ENCODE measurements around the gene C10orf143.
"Not testable (repeated sequence)": the region's sequence is repeated elsewhere in the genome, so short reads cannot be mapped to it uniquely, and the experiment has no call there.

Gene C10orf143

DNA sequence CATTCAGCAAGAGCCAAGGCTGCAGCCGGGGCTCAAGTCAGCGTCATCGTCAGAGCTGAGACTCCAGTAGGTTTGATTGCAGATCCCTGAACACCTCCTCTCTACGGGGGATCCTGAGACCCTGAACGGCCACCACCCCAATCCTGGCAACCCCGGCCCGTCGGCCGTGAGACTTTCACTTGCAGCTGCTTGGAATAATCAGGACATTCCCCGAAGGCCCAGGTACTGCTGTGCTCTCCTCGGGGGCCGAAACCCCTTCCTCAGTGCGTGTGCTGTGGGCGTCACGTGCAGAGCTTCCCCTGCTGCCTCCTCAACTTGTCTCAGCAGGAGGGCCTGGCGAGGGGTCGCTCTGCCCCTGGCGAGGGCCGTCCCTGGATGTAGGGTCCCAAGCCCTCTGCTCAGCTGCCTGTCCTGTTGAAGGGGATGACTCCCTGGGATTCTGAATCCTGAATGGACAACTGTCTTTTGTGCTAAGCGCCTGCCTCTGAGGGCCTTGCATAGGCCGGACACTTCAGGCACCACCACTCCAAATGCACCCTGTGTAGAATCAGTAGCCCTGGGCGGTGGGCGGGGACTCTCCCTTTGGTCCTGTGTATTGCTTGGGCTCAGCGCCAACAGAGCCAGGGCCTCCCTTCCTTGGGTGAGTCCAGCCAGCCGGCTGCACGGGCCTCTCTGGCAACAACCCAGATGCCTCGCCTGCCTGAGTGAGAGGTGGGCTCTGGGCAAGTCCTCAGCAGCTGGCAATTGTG lies 82.7 kb downstream of the C10orf143 start:
- no peak for DNase-seq

- DNase-seq = no peak
These were observed 83.8 kb downstream of the C10orf143 start for GRCh38 chr10:130026670-130027456.

DNA sequence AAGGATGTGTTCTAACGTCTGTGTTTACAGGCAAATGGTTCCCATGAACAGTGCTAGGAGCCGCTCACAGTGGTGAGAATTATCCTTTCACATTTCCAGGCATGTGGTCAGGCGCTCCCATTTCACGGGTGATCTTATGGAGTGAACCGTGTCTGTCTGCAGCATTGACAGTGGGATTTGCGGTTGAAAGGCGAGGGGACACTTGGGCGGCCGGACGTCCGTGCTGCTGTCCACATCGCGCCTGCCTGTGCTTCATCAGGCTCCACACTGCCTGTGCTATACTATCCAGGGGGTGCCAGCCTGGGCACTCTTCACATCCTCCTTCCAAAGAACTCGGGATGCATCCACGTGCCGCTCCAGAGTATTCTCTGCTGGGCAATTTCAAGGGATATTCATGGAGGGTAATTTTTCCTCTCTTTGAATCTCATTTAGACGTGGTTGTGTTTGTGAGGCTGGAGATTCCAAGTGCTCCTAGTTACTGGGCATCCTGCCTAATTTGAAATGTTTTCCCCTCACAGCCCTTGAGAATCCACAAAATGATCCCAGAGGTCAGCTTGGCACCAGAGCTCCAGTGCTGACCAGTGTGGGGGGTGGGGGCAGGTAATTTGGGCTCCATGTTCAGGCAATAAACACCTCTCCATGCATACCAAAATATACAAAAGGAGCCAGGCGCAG lies 84.7 kb downstream of the C10orf143 start:
- no peak for DNase-seq

DNA sequence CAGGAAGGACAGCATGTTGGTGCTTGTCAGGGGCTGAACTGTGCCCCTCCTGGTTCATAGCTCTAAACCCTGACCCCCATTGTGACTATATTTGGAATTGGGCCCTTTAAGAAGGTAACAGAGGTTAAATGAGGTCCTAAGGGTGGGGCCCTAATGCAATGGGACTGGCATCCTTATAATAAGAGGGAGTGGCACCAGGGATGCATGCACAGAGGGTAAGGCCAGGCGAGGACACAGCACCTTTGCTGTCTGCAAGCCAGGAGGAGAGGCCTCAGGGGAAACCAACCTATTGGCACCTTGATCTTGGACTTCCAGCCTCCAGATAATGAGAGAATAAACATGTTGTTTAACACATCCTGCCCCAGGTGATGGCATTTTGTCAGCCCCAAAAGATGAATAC lies 85.3 kb downstream of the C10orf143 start:
- DNase-seq = no peak

GRCh38 chr10:130024779-130025325 lies 85.8 kb downstream of the C10orf143 start:
- no peak for DNase-seq

GRCh38 chr10:130024326-130024725 lies 86.3 kb downstream of the C10orf143 start:
- not testable (repeated sequence) for DNase-seq

- no peak for DNase-seq
These were observed 87.0 kb downstream of the C10orf143 start for GRCh38 chr10:130023454-130024230.

DNA sequence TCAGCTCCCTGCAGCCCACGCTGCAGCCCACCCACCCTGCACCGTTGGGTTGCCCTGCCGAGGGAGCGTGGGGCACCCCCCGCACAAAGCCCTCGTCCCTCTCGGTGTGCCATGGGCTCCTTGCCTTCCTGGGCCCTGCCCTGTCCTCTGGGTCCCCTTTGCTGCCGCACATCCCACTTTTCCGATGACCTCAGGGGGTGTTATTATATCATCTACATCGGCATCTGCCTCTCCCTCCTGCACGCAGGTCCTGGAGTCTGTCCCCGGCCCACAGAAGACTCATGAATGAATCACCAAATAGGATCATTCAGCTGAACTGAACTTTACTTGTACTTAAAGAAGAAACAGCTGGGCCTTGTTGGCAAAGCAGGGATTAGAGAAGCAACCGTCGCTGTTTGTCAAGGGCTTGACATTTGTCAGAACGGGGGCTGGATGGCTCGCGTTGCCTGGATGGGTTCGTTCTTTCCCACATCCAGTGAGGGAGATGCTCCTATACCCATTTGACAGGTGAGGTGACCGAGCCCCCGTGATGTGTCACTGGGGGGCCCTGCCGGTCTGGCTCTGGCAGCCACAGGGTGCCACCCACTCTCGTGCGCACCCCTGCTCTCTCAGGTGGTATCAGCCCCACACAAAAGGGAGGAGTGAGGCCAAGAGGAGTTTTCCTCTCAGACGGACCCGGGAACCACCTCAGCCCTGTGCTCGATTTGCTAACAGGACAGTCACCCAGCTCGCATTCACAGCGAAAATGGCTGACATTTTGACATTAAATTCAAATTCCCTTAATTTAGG lies 87.9 kb downstream of the C10orf143 start:
- DNase-seq = no peak

- no peak for DNase-seq
These were observed 88.5 kb downstream of the C10orf143 start for GRCh38 chr10:130022086-130022485.

- DNase-seq = no peak
These were observed 89.2 kb downstream of the C10orf143 start for GRCh38 chr10:130021383-130021950.

- DNase-seq = no peak
These were observed 89.8 kb downstream of the C10orf143 start for GRCh38 chr10:130020651-130021382.

- no peak for DNase-seq
These were observed 91.9 kb downstream of the C10orf143 start for GRCh38 chr10:130018730-130019185.

- no peak for DNase-seq
These were observed 92.4 kb downstream of the C10orf143 start for GRCh38 chr10:130018265-130018664.

- no peak for DNase-seq
These were observed 93.0 kb downstream of the C10orf143 start for GRCh38 chr10:130017631-130018022.

DNA sequence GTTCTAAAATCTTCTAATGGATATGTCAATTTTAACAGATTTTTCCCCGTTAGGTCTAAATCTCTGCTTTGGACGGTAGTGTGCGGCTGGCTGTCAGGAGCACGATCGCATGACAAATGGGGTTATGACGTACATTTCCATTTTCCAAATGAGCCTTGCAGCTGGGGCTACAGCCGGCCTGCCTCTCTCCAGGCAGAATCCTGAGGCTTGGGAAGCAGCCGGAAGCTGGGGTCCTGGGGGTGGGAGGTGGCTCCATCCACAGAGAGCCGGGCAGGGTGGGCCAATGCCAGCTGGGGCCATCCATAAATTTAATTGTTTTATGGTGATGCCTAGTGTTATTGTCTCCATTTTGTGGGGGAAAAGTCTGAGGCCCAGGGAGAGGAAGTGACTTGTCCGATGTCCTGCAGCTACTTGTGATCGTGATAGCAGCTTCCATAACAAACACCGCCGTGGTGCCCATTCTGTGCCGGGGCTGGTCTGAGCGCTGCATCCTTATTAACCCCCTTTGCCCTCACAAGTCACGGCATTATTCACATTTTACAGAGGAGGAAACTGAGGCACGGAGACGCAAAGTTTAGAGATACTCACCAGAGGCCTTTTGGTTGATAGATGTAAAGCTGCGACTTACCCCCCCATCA lies 93.5 kb downstream of the C10orf143 start:
- DNase-seq = no peak

DNA sequence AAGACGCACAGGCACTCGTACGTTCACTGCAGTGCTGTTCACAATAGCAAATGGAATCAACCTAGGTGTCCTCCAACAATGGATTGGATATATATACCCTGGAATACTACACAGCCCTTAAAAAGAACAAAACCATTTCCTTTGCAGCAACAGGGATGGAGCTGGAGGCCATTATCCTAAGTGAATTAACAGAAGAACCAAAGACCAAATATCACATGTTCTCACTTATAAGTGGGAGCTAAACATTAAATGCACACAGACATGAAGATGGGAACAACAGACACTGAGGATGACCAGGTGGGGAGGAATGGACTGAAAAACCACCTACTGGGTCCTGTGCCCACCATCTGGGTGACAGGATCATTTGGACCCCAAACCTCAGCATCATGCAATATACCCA lies 94.5 kb downstream of the C10orf143 start:
- no peak for DNase-seq

- no peak for DNase-seq
These were observed 95.4 kb downstream of the C10orf143 start for GRCh38 chr10:130015075-130015695.

GRCh38 chr10:130014263-130015074 lies 96.2 kb downstream of the C10orf143 start:
- no peak for DNase-seq

All from stimulated activated CD4-positive, alpha-beta T cell treated with anti-CD3 and anti-CD28 coated beads, Interleukin-4, amount 100 ng/mL, for 1 hour (primary cell).